PFSK-1 (cell line): Measurements from ENCODE around the gene SUN5.

Experiments used
- FOXP2 ChIP-seq: optimal IDR thresholded peaks from 2 replicates; pipeline ENCODE3; 2011; ENCODE audit warnings: borderline replicate concordance, control low read depth, inconsistent platforms; ENCODE audit not compliant: insufficient read depth; ENCODE audit errors: extremely low read length, extremely low read depth
- POLR2AphosphoS5 ChIP-seq: IDR thresholded peaks from 2 replicates; pipeline ENCODE4 v1.6.1; 2012; ENCODE audit warnings: low read depth, mild to moderate bottlenecking, control low read depth, low read length, moderate library complexity
- REST ChIP-seq, 2 experiments: IDR thresholded peaks; 2 replicates each; pipeline versions ENCODE4 v1.6.1 to v1.8.0; 2011 to 2012; ENCODE audit warnings: low read depth in 2 of 2, low read length in 2 of 2, control low read depth in 1 of 2, inconsistent platforms in 1 of 2, mild to moderate bottlenecking in 1 of 2, moderate library complexity in 1 of 2; ENCODE audit not compliant: insufficient read depth in 1 of 2
- SIN3A ChIP-seq: IDR thresholded peaks from 2 replicates; pipeline ENCODE4 v1.6.1; 2012; ENCODE audit warnings: mild to moderate bottlenecking, low read length, moderate library complexity, borderline replicate concordance; ENCODE audit not compliant: insufficient read depth
- TAF1 ChIP-seq: IDR thresholded peaks from 2 replicates; pipeline ENCODE4 v1.6.1; 2012; ENCODE audit warnings: low read length, control low read depth, borderline replicate concordance; ENCODE audit not compliant: insufficient read depth

The SUN5 gene

GRCh38 chr20:32960849-32961731, 43.1 kb downstream of the SUN5 start:
- TF ChIP-seq REST (IDR thresholded peaks at IDR 0.05; ENCODE audit: insufficient read depth in 1 of 2, low read depth in 2 of 2, low read length in 2 of 2) (no peak), TAF1 (no peak), POLR2AphosphoS5 (no peak), SIN3A (no peak), FOXP2 (no peak)

DNA sequence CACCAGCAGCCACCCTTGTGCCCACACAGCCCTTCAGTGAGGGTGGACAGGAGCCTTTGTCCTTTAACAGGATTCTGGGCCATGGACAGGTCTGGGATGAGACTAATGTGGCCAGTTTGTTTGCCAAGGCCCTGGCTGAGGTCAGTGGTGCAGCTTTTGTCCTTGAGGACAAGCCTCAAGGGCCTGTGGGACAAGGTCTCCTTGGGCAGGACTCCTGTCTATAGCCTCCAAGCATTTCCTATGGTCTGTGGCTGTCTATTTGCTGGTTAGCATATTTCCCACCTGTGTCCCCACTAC, 44.1 kb downstream of the SUN5 start:
- TF ChIP-seq POLR2AphosphoS5 (no peak), TAF1 (no peak), REST (IDR thresholded peaks at IDR 0.05; ENCODE audit: insufficient read depth in 1 of 2, low read depth in 2 of 2, low read length in 2 of 2) (no peak), SIN3A (no peak), FOXP2 (no peak)

GRCh38 chr20:32959351-32960221, 44.6 kb downstream of the SUN5 start:
- no peak for TF ChIP-seq REST (IDR thresholded peaks at IDR 0.05; ENCODE audit: insufficient read depth in 1 of 2, low read depth in 2 of 2, low read length in 2 of 2)
- no peak for TF ChIP-seq POLR2AphosphoS5
- no peak for TF ChIP-seq SIN3A
- TF ChIP-seq TAF1, result no peak
- no peak for TF ChIP-seq FOXP2

GRCh38 chr20:32958574-32958973, 45.7 kb downstream of the SUN5 start:
- TF ChIP-seq FOXP2 (no peak), REST (IDR thresholded peaks at IDR 0.05; ENCODE audit: insufficient read depth in 1 of 2, low read depth in 2 of 2, low read length in 2 of 2) (no peak), SIN3A (no peak), TAF1 (no peak), POLR2AphosphoS5 (no peak)
